ENCODE measurements around the gene GYPB.
"Not testable (repeated sequence)": the region's sequence is repeated elsewhere in the genome, so short reads cannot be mapped to it uniquely, and the experiment has no call there.

GRCh38 chr4:144006200-144006803 lies 12.9 kb downstream of the GYPB start:
- TF ChIP-seq CTCF (conservative IDR thresholded peaks at IDR 0.05; ENCODE audit: low read depth in 2 of 2); REST (IDR thresholded peaks at IDR 0.05; ENCODE audit: unreplicated experiment); EZH2 (IDR thresholded peaks at IDR 0.05; ENCODE audit: low read depth, unreplicated experiment); EZH2phosphoT487 (IDR thresholded peaks at IDR 0.05; ENCODE audit: unreplicated experiment); CREB1 (CRISPR knock-in tag; IDR thresholded peaks at IDR 0.05; ENCODE audit: low read depth); POLR2AphosphoS5 (IDR thresholded peaks at IDR 0.05; ENCODE audit: low read depth); JUNB (IDR thresholded peaks at IDR 0.05; ENCODE audit: unreplicated experiment); NANOG (IDR thresholded peaks at IDR 0.05; ENCODE audit: borderline replicate concordance); ZNF331 (CRISPR knock-in tag; IDR thresholded peaks at IDR 0.05; ENCODE audit: low read depth): not testable (repeated sequence)
- TF ChIP-seq, protein P1, sequence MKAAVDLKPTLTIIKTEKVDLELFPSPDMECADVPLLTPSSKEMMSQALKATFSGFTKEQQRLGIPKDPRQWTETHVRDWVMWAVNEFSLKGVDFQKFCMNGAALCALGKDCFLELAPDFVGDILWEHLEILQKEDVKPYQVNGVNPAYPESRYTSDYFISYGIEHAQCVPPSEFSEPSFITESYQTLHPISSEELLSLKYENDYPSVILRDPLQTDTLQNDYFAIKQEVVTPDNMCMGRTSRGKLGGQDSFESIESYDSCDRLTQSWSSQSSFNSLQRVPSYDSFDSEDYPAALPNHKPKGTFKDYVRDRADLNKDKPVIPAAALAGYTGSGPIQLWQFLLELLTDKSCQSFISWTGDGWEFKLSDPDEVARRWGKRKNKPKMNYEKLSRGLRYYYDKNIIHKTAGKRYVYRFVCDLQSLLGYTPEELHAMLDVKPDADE (IDR thresholded peaks at IDR 0.05), result not testable (repeated sequence)
